ENCODE measurements around the gene CACNG4.

DNA sequence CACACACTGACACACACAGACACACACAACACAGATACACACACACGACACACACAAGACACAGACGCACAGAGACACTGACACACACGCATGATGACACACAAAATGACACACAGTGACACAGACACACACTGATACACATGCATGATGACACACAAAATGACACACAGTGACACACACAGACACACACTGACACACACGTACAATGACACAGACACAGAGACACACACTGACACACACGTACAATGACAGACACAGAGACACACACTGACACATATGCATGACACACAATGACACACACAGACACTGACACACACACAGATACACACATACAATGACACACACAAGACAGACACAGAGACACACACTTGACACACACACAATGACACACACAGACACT, 90.1 kb downstream of the CACNG4 start:
- TF ChIP-seq POLR2A (IDR thresholded peaks at IDR 0.05; ENCODE audit: low read length) (no peak), GATA1 (IDR thresholded peaks at IDR 0.05; ENCODE audit: low read depth, low read length) (no peak)

Data from erythroblast (primary cell).